NCI-H146 treated with DMSO at 0.1 percent for 48 hours (cell line): Measurements from ENCODE around the gene C9orf50.
A peak's percentile ranks its signal among the peaks of the same experiment; 100 is the strongest.

Experiments used
- DNase-seq: peaks from one replicate; lab custom pipeline; 2025; ENCODE audit not compliant: unreplicated experiment; lab: John Stamatoyannopoulos, UW

Gene C9orf50

DNA sequence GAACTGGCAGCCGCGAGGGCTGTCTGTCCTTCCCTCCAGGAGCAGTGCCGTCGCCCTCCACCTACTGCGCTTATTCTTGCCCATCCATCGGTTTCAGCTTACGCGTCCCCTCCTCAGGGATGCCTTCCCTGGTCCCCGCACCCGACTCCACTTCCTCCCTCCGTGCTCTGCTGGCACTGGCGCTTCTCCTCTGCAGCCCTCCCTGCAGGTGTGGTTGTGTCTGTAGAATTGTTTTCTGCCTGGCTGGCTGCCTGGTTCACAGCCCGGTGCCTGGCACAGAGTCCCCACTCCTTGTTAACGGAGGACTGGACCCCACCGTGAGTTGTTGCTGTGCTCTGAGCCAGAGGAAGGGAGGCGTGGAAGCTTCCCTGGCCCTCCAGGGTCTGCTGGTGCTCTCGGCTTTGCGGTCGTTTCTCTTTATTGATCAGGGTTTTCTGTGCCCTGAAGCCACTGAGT, 10.8 kb upstream of the C9orf50 start:
- DNase-seq = no peak

GRCh38 chr9:129630967-129631673, 10.2 kb upstream of the C9orf50 start:
- no peak for DNase-seq

GRCh38 chr9:129629251-129629820, 8.4 kb upstream of the C9orf50 start:
- DNase-seq = no peak

DNA sequence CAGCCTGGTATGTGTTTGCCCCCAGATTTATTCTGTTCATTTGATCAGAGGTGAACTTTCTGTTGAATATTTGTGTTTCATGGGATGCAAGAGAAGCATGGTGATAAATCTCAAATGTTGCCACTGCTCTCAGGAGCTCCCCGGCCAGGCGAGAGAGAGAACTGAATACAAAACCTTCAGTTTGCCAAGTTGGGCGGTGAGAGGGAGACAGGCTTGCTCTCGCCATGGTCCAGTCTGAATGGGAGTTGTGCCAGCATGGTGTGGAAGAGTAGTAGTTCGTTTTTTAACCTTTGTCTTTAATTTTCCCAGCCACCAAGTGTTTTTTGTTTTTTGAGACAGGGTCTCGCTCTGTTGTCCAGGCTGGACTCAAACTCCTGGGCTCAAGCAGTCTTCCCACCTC, 7.8 kb upstream of the C9orf50 start:
- DNase-seq = no peak

DNA sequence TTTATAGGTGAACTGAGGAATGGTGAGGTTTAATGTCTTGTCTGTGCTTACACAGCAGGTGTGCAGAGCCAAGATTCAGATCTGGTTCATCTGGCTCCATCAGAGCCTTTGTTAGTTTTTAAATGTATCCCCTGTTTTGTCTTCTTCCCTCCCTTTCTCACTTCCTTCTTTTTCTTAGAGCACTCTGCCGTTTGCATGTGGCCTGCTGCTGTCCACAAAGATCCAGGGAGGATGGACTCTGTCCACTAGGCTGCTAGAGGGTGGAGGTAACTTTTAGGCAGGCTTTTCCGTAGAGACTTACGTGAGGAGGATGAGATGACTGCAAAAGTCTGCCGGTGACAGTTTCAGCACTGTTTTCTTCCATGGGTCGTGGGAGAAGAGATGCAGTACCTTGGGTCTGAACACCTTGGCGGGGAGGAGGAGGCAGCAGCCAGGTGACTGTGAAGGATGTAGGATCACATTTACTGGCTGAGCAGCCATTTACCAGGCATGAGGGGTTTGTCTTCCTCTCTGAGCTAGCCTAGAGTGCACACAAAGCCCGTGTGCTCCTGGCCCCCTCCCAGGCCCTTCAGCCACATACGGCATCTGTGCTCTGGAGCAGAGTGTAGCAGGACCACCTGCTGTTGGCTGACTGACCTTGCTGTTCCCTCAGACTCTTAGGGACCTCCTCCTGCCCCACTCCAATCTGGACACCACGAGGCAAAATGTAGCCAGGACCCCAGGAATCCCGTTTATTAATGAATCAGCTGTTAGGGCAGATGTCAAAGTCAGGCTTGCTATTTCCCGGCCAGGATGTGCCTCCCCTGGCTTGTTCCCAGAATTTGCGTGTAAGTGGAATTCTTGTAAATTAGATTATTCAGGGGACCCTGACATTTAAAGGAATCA, 6.9 kb upstream of the C9orf50 start:
- no peak for DNase-seq

DNA sequence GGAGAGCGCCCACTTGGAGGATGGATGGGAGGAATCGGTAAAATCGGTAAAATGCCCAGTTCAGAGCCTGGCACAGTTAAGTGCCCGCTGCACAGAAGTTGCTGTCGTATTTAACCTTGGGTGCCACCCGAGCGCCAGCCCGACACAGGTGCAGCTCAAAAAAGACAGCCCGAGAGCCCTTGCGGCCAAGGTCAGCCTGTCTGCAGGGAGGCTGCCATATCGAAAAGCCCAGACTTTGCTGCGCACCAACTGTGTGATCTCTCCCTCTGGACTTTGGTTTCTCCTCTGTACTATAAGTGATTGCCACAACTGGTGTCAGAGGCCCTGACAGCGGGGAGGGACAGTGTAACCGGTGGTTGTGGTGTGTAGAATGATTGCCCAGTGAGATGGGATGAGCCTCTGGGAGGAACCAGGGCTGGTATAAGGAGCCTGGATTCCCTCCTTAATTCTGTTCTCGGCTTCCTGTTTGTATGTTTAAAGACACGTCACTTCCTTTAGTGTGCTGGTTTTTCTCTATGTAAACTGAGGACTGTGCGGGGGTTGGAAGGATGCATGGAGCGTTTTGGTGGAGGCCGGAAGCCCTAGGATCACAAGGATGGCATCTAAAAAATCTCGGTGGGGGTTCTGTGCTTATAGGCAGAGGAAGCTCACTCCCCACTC, 5.9 kb upstream of the C9orf50 start:
- no peak for DNase-seq

DNA sequence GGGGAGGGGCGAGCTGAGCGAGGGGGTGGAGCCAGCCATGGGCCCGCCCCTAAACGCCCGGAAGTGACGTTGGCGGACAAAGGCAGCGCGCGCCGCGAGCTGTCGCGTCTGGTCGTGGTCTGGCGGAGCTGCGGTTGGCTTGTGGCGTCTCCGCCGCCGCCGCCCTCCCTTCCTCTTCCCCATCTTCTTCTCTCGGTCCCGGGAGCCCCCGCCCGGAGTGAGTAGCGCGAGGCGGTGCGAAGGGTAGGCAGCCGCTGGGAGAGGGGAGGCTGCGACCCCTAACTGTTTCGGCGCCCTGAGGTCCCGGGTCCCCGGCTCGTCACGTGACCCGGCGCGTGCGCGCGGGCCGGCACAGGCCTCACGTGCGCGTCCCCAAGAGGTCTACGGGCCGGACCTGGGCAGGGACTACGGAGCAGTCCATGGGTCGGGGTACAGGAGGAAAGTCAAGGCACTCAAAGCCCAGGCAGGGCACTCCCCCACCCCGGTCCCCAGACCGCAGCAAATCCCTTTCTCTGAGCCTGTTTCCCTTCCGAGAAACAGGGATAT, 5.3 kb upstream of the C9orf50 start, which contains the start of gene NTMT1:
NTMT1 (plus strand) TSS at position 85 of the 546 bp plus-strand sequence. CDS start 6,541 bp downstream, outside the sequence.
- DNase-seq = peak; percentile 26

DNA sequence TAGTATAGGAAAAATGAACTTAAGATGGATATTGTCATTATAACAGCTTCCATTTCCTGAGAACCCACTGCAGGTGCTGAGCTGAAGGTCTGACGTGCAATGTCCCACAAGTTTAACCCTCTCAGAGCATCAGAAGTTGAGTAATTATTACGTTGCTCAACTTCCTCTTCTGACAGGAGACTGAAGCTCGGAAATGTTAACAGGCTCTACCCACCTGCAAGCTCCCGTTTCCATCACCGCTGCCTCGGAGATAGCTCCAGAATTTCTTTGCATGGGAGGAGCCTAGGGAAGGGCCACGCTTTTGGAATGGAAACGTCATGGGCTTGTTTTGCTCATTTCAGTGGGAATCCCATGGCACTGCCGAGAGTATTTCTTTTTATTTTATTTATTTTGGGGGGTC, 4.0 kb upstream of the C9orf50 start:
- no peak for DNase-seq

- no peak for DNase-seq
Measured at GRCh38 chr9:129624168-129624759, 3.4 kb upstream of the C9orf50 start.

DNA sequence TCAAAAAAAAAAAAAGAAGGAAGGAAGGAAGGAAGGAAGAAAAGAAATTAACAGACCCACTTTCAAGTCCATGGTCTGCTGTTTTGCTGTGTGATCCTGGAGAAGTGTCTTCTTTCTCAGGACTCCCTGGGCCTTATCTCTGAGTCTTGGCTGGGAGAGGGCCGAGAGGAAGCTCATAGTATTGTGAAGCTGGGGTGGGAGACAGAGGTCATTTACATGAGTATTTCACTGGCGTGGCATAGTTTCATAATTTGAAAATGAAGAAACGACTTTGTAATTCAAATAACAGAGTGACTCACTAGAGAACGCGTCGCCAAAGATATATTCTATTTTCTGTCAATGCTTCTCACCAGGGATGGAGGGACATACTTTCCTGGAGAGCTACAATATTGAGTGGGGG, 2.4 kb upstream of the C9orf50 start:
- no peak for DNase-seq

GRCh38 chr9:129619787-129620668, 873 bp downstream of the C9orf50 start:
- no peak for DNase-seq

DNA sequence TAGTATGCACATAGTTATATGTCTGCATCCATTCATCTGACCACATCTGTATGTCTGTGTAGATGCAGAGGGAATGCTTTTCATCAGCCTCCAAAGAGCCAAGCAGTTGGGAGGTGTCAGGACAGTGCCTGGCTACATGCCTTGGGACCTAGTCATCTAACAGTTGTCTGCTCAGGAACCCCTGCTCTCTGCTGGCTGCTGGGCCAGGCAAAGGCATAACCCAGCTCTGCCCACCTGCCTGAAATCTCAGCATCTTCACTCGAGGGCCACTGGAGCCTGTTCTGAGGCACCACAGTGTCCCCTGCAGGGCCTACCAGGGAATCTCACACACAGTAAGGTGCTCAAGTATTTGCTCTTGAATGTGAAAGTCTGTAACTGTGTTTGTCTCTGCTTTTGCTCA, 3.7 kb downstream of the C9orf50 start:
- DNase-seq = no peak

DNA sequence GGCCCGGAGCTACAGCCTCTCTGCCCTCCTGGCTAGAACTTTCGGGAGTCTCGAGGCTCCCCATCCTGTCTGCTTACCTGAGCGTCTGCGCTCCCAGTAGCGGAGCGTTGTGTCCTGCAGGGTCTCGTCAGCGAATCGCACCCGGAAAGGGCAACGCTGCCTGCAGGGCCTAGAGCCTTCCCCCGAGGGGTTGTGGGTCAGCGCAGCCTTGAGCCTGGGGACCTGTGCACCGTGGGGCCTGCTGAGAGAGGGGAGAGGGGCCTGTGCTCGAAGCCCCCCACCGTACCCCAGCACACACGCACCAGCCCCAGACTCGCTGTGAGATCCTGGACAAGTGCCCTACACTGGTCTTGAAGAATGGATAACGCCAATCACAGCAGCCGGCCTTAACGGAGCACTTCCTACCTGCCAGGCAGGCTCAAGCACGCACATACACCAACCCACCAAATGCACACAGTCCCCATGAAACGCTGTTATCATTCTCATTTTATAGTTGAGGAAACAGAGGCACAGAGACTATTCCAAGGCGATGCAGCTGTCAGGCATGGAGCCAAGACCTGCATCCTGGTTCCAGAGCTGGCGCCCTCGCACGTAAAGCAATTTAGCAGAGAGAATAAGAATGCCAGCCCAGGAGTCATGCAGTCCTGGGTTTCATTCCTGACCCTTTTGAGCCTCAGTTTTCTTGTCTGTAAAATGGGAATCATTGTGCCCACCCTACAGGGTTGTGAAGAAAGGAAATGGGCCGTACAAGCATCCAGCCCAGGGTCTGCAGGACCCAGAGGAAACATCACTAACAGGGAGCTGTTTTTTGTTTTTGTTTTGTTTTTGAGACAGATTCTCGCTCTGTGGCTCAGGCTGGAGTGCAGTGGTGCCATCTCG, 5.3 kb downstream of the C9orf50 start:
- DNase-seq = no peak

DNA sequence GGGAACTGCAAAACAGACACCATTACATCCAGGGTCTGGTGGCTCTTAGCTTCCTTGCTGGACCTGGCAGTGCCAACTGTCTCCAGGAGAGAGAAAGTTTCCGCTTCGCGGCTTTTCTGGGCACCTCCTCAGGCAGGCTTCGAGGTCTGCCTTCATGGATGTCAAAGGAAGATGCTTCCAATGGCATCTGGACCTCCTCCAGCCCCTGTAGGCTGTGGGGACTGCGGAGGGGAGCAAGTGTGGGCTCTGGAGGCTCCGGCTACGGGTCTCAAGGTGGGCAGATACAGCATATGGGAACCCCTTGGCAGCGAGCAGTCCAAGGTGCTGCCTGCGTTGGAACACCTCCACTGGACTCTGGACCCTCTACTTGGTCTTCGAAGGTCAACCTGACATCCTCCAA, 6.0 kb downstream of the C9orf50 start:
- no peak for DNase-seq

GRCh38 chr9:129613520-129614175, 7.3 kb downstream of the C9orf50 start:
- DNase-seq = no peak

DNA sequence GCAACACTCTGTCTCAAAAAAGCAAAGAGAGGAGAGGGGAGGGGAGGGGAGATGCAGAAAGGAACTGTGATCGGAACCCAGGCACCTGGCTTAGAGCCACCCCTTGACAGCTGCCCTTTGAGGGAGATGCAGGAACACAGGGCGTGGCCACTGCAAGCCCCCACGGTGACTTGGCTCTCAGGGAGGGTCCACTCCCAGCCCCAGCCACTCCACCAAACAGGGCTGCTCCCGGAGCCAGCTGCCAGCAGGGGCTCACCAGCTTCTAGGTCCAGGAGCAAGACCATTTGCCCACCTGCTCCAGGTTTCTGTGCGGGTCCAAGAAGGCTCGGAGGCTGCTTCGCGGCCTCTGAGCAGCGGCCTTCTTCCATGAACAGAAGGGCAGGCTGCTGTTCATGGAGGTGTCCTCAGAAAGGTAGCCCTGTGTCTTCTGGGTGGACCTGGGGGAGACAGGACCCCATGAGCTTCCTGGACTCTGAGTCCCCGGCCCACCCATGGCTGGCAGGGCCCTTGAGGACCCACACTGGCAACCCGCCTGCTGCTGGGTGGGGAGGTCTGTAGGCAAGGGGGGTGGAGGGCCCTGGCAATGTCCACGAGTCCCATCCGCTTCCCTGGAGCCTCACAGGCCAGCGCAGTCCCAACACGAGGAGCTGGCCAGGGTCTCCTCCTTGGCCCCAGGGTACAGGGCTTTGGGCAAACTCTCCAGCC, 7.9 kb downstream of the C9orf50 start:
- no peak for DNase-seq

- DNase-seq = no peak
Measured at GRCh38 chr9:129612123-129612522, 8.8 kb downstream of the C9orf50 start.
